H1 (cell line): ENCODE data around the gene CFAP210. TPM values are rescaled to one million over a fixed set of nuclear protein-coding genes. Genes with fewer than 3 reads are reported as not detected.
"Not testable (repeated sequence)": the region's sequence is repeated elsewhere in the genome, so short reads cannot be mapped to it uniquely, and the experiment has no call there.

ENCODE experiments used
- CTCF ChIA-PET: fragments of 300-600 bp; sonication (Branson Sonifier 250); formaldehyde crosslinking; loops from one replicate; lab custom pipeline; 2021; ENCODE audit not compliant: partially characterized antibody; lab: Charles Lee
- POLR2A ChIA-PET: fragments of 300-600 bp; sonication (Branson Sonifier 250); formaldehyde crosslinking; loops from one replicate; lab custom pipeline; 2021; ENCODE audit warnings: inconsistent platforms; ENCODE audit not compliant: partially characterized antibody; lab: Charles Lee
- DNase-seq, 2 experiments: peaks; one replicate each; pipeline versions ENCODE4 v3.0.0 to v3.0.0-alpha.2; 2010 to 2022; ENCODE audit warnings: low spot score in 2 of 2, low read depth in 1 of 2, mixed read lengths in 1 of 2
- FAIRE-seq: peaks from 2 replicates; lab custom pipeline; 2011; peaks lifted over from hg19 to GRCh38; lab: Jason Lieb, UNC
- H2AFZ ChIP-seq: 2 replicates; pipeline ENCODE4 v1.8.1; 2012; ENCODE audit warnings: low read length, inconsistent platforms
- H2AK5ac ChIP-seq: 2 replicates; pipeline ENCODE4 v1.6.1; 2013; ENCODE audit warnings: low read depth, low read length
- H2BK120ac ChIP-seq: replicated peaks from 2 replicates; pipeline ENCODE3; 2013; ENCODE audit warnings: low read depth, low read length, inconsistent platforms
- H2BK12ac ChIP-seq: 2 replicates; pipeline ENCODE4 v1.6.1; 2013; ENCODE audit warnings: low read depth, low read length
- H2BK15ac ChIP-seq: 2 replicates; pipeline ENCODE4 v1.6.1; 2013; ENCODE audit warnings: low read length
- H2BK20ac ChIP-seq: 2 replicates; pipeline ENCODE4 v1.6.1; 2013; ENCODE audit warnings: low read length
- H2BK5ac ChIP-seq: 2 replicates; pipeline ENCODE4 v1.6.1; 2013; ENCODE audit warnings: low read depth, low read length
- H3K14ac ChIP-seq: 2 replicates; pipeline ENCODE4 v1.6.1; 2013; ENCODE audit warnings: inconsistent platforms; ENCODE audit not compliant: insufficient read length
- H3K18ac ChIP-seq: 2 replicates; pipeline ENCODE4 v1.6.1; 2013; ENCODE audit warnings: low read length; ENCODE audit errors: extremely low read depth
- H3K23ac ChIP-seq: 2 replicates; pipeline ENCODE4 v1.6.1; 2013; ENCODE audit warnings: inconsistent platforms; ENCODE audit not compliant: insufficient read length
- H3K23me2 ChIP-seq: 2 replicates; pipeline ENCODE4 v1.6.1; 2013; ENCODE audit warnings: low read depth, low read length
- H3K27ac ChIP-seq: 2 replicates; pipeline ENCODE4 v1.6.1; 2011; ENCODE audit warnings: low read depth, low read length, inconsistent platforms
- H3K27me3 ChIP-seq, 4 experiments: replicated peaks in 1 of 4; 1 replicate in 1 of 4; 2 replicates in 3 of 4; pipeline versions ENCODE4 v1.6.1 to v1.8.1; 2011 to 2013; ENCODE audit warnings: low read length in 3 of 4, mild to moderate bottlenecking in 3 of 4, inconsistent platforms in 2 of 4, mixed read lengths in 2 of 4, moderate library complexity in 1 of 4; ENCODE audit not compliant: control insufficient read depth in 3 of 4, insufficient read depth in 3 of 4; ENCODE audit errors: extremely low read depth in 1 of 4
- H3K36me3 ChIP-seq, 4 experiments: 2 replicates each; pipeline versions ENCODE4 v1.6.1 to v1.8.1; 2011 to 2013; ENCODE audit warnings: mild to moderate bottlenecking in 4 of 4, low read length in 3 of 4, moderate library complexity in 2 of 4, control low read depth in 1 of 4, inconsistent platforms in 1 of 4; ENCODE audit not compliant: insufficient read depth in 4 of 4, control insufficient read depth in 2 of 4
- H3K4ac ChIP-seq: replicated peaks from 2 replicates; pipeline ENCODE3; 2013; ENCODE audit warnings: low read length, low read depth, mixed read lengths, inconsistent platforms; ENCODE audit not compliant: insufficient read length
- H3K4me1 ChIP-seq, 4 experiments: replicated peaks in 1 of 4; 1 replicate in 1 of 4; 2 replicates in 3 of 4; pipeline versions ENCODE4 v1.6.1 to v1.8.1; 2011 to 2013; ENCODE audit warnings: low read length in 3 of 4, inconsistent platforms in 2 of 4, mixed read lengths in 1 of 4; ENCODE audit not compliant: insufficient read depth in 4 of 4, control insufficient read depth in 3 of 4
- H3K4me2 ChIP-seq, 2 experiments: 2 replicates each; pipeline versions ENCODE4 v1.6.1 to v1.8.1; 2011 to 2013; ENCODE audit warnings: low read depth in 2 of 2, low read length in 2 of 2, control low read depth in 1 of 2, inconsistent platforms in 1 of 2, mild to moderate bottlenecking in 1 of 2; ENCODE audit not compliant: insufficient read depth in 1 of 2
- H3K4me3 ChIP-seq, 4 experiments: fragments of 200-600, 300-600 bp in 1 of 4; sonication (generic), shearing (Covaris generic), sonication (Bioruptor Twin) in 1 of 4; 2 replicates each; pipeline versions ENCODE4 v1.5.1 to v1.8.1; 2011 to 2016; ENCODE audit warnings: low read length in 4 of 4, low read depth in 3 of 4, control low read depth in 2 of 4, inconsistent platforms in 2 of 4, mild to moderate bottlenecking in 2 of 4, mixed read lengths in 1 of 4, moderate library complexity in 1 of 4; ENCODE audit not compliant: insufficient read depth in 2 of 4; ENCODE audit errors: extremely low read depth in 1 of 4
- H3K56ac ChIP-seq: replicated peaks from 2 replicates; pipeline ENCODE3; 2013; ENCODE audit warnings: low read depth, mild to moderate bottlenecking, mixed read lengths, low read length, inconsistent platforms; ENCODE audit not compliant: insufficient read length
- H3K79me1 ChIP-seq: 2 replicates; pipeline ENCODE4 v1.6.1; 2013; ENCODE audit warnings: low read depth, low read length, control low read depth
- H3K79me2 ChIP-seq, 2 experiments: 2 replicates each; pipeline versions ENCODE4 v1.6.1 to v1.8.1; 2012 to 2013; ENCODE audit warnings: low read length in 2 of 2, mild to moderate bottlenecking in 2 of 2, inconsistent platforms in 1 of 2; ENCODE audit not compliant: insufficient read depth in 2 of 2, control insufficient read depth in 1 of 2
- H3K9ac ChIP-seq, 4 experiments: replicated peaks in 1 of 4; 1 replicate in 1 of 4; 2 replicates in 3 of 4; pipeline versions ENCODE4 v1.6.1 to v1.8.1; 2011 to 2013; ENCODE audit warnings: low read depth in 3 of 4, low read length in 3 of 4, control low read depth in 2 of 4, mild to moderate bottlenecking in 2 of 4, moderate library complexity in 2 of 4, inconsistent platforms in 1 of 4; ENCODE audit errors: extremely low read depth in 1 of 4
- H3K9me3 ChIP-seq, 2 experiments: 2 replicates each; pipeline versions ENCODE4 v1.6.1 to v1.8.1; 2012 to 2013; ENCODE audit warnings: mild to moderate bottlenecking in 2 of 2, moderate library complexity in 2 of 2, control low read depth in 1 of 2, inconsistent platforms in 1 of 2, low read depth in 1 of 2, low read length in 1 of 2, mixed read lengths in 1 of 2; ENCODE audit not compliant: insufficient read depth in 2 of 2
- H4K20me1 ChIP-seq, 2 experiments: replicated peaks in 1 of 2; 2 replicates each; pipeline versions ENCODE3 to v1.8.1; 2011 to 2013; ENCODE audit warnings: inconsistent platforms in 2 of 2, low read length in 2 of 2, mild to moderate bottlenecking in 1 of 2; ENCODE audit not compliant: insufficient read depth in 2 of 2, control insufficient read depth in 1 of 2
- H4K5ac ChIP-seq: 2 replicates; pipeline ENCODE4 v1.6.1; 2013; ENCODE audit warnings: low read length, low read depth, mixed read lengths, inconsistent platforms; ENCODE audit not compliant: insufficient read length
- H4K8ac ChIP-seq: 2 replicates; pipeline ENCODE4 v1.8.0; 2013; ENCODE audit warnings: mild to moderate bottlenecking, moderate library complexity, low read length, inconsistent platforms; ENCODE audit not compliant: insufficient read depth; ENCODE audit errors: extremely low read depth
- H4K91ac ChIP-seq: replicated peaks from 2 replicates; pipeline ENCODE3; 2013; ENCODE audit warnings: low read length, mixed read lengths, inconsistent platforms; ENCODE audit not compliant: insufficient read length
- EP300 ChIP-seq, 2 experiments: IDR thresholded peaks; 1 replicate in 1 of 2; 2 replicates in 1 of 2; pipeline ENCODE4 v1.6.1; 2011 to 2012; ENCODE audit warnings: low read depth in 2 of 2, low read length in 2 of 2, mild to moderate bottlenecking in 2 of 2, borderline replicate concordance in 1 of 2, inconsistent platforms in 1 of 2, moderate library complexity in 1 of 2
- SP1 ChIP-seq: IDR thresholded peaks from 2 replicates; pipeline ENCODE4 v1.6.1; 2011; ENCODE audit warnings: low read depth, low read length
- TEAD4 ChIP-seq: IDR thresholded peaks from 2 replicates; pipeline ENCODE4 v1.6.1; 2012; ENCODE audit warnings: low read depth, low read length, inconsistent platforms, mixed read lengths
- polyA plus RNA-seq, 7 experiments: library from polyadenylated mRNA; depleted of rRNA in 3 of 7; stranded (reverse) in 5 of 7; unstranded in 2 of 7; fragments of >200 nt in 5 of 7; fragments of 200-250 nt in 2 of 7; gene quantifications; 1 replicate in 5 of 7; 2 replicates in 1 of 7; 4 replicates in 1 of 7; pipeline versions ENCODE4 v1.2.1 to v1.2.3, GENCODE V29; 2011 to 2013; ENCODE audit warnings: missing spikeins in 2 of 7, mixed read lengths in 2 of 7
- total RNA-seq: library from RNA; stranded (reverse); fragmentation: NEBNext Ultra II Directional; extraction: Animal tissue kit (Norgen Biotek cat#: 25700); gene quantifications from 2 replicates; pipeline ENCODE4 v1.2.1, GENCODE V29; 2021

CFAP210 gene
- total and polyA plus RNA-seq, 2 of the 8 experiments (the other 6 are each of a cell fraction or from before 2014, with no cell fraction given): 0.06 to 0.37 TPM

- TF ChIP-seq EP300 (IDR thresholded peaks at IDR 0.05; ENCODE audit: borderline replicate concordance in 1 of 2, low read depth in 2 of 2, low read length in 2 of 2) (no peak), SP1 (no peak), TEAD4 (no peak)
These were observed 3.2 kb downstream of the CFAP210 start (continued) for GRCh38 chr2:169690958-169691357.

- H3K27me3 ChIP-seq, H2BK120ac ChIP-seq, H3K4ac ChIP-seq, H2BK20ac ChIP-seq, H3K4me3 ChIP-seq, POLR2A ChIA-PET, H3K9me3 ChIP-seq, H3K27ac ChIP-seq, H3K14ac ChIP-seq, H4K91ac ChIP-seq, DNase-seq, H3K18ac ChIP-seq, H3K79me2 ChIP-seq, CTCF ChIA-PET, H3K4me1 ChIP-seq, H4K20me1 ChIP-seq, H3K23me2 ChIP-seq, H3K23ac ChIP-seq, H2BK5ac ChIP-seq, H2AFZ ChIP-seq, H3K36me3 ChIP-seq, H3K56ac ChIP-seq, FAIRE-seq, H2AK5ac ChIP-seq, H3K9ac ChIP-seq, H2BK12ac ChIP-seq, H3K4me2 ChIP-seq, H3K79me1 ChIP-seq, H2BK15ac ChIP-seq, H4K5ac ChIP-seq, H4K8ac ChIP-seq: not testable (repeated sequence)
These were observed 6.3 kb downstream of the CFAP210 start for GRCh38 chr2:169687943-169688342.
